Stimulated activated CD4-positive, alpha-beta T cell treated with anti-CD3 and anti-CD28 coated beads, Interleukin-4, amount 100 ng/mL, for 24 hours (primary cell): Measurements from ENCODE around the gene DAB2IP.

Source experiments
- DNase-seq: peaks from one replicate; pipeline ENCODE4 v3.0.0-alpha.2; 2020

The DAB2IP gene

DNA sequence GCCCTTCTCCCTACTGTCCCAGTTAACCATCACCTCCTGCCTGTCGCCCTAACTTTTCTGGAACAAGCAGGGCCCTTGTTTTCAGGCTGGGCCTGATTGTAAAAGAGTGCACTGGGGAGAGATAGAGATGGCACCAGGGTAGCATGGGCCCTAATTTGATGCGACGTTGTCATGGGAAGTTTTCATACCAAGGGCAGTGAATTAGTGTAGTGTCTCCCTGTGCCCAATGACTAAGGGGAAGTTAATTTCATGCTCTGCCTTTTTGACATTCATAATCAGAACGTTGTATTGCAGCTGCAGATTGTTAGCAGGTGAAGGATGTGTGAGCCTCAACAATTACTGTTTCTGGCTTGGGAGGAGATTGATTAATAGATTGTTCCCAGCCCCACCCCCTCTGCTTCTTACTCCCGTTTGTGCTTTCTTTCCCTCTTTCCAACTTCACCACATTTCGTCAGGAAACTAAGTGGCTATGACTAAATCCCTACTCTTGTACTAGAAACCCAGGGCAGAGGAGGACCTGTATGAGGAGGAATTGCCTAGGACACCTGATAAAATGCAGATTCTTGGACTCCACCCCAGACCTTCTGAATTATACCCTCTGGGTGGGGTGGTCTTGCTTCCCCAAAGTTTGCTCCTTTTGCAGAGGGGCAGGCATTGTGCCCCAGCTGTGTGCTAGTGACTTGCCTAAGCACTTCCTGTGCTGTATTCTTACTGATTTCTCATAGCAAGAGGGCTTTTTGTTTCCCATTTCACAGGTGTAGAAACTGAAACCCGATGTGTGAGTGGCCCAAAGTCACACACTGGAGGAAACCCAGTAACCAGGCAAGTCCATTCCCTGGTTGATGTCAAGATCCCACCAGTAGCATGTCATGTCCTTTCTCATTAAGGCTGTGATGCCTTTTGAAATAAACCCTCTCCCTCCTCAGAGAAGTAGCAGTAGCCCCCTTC, 56.3 kb downstream of the DAB2IP start:
- DNase-seq, result no peak

DNA sequence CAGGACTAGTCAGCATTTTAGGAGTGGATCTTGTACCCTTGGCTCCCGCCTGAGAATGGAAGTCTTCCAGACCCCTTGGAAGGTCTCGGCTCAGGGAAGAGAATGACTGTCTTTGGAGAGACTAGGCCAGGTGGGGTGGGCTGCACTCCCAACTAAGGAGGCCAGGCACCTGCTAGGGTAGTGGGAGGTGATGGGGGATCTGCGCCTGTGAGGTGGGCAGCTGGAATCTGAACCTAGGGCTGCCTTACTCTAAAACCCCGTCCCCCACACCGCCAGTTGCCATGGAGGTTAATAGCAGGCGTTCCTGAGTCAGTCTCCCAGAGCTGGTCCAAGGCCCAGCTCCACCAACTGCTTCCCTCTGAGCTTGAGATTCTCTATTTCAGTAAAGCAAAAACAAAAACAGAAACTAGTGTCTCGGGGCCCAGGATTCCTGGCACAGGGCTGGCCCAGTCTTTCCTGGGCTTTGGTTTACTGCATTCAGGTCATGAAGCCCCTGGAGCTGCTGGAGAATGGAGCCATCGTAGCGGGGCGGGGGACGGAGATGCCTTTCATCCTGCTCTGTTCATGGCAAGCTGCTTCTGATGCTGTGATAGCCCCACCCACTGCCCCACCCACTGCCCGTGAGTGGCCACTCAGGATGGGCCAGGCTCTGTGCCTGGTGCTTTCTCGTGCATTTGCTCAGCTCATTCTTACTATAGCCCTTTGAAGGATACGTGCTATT, 57.5 kb downstream of the DAB2IP start:
- no peak for DNase-seq

DNA sequence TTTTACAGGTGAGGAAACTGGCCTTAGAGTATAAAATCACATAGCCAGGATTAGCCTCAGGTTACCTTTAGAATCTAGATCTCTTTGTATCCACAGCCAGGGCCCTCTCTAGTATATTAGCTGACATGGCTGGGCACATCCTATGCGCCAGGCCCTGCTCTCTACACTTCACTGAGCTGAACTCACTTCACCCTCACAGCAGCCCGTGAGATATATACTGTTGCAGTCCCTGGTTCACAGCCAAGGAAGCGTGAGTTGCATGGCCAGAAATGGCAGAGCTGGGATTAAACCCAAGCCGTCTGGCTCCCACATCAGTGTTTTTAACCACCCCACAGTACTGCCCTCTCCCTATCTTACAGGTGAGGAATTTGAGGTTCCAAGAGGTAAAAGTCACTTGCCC, 58.4 kb downstream of the DAB2IP start:
- no peak for DNase-seq

DNA sequence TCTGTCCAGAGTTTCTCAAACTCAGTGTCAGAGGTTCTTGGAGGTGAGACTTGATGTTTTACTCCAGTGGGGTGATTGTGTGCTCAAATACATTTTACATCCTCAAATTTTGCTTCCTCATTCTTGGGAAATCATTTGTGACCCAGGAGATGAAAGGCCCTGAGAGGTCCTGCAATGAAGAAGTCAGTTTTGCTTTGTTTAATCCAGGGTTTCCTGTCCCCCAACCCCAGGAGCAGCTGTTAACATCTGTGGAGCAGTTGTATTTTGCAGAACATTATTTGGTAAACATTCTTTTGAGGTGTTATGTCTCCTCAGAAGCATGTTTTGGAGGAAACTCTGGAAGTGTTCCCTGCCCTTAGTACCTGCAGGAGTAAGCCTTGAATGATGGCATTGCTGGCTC, 59.8 kb downstream of the DAB2IP start:
- DNase-seq, result no peak

DNA sequence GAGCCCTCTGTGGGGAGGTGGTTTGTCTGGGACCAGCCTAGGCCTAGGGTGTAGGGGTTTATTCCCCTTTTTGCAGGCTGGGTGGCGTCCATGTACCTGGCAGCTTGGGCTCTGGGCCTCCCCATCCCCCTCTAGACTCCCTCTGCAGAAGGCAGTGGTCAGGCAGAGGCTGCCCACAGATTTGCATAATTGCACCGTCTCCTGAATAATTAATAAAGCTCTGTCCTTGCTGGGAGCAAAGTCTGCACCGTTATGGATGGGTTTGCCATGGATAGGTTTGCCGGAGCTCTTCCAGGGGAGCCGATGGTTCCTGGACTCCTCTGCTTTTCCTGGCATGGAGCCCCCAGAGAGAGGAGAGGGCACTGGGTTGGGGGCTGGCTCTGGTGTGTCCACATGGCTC, 60.4 kb downstream of the DAB2IP start:
- no peak for DNase-seq

DNA sequence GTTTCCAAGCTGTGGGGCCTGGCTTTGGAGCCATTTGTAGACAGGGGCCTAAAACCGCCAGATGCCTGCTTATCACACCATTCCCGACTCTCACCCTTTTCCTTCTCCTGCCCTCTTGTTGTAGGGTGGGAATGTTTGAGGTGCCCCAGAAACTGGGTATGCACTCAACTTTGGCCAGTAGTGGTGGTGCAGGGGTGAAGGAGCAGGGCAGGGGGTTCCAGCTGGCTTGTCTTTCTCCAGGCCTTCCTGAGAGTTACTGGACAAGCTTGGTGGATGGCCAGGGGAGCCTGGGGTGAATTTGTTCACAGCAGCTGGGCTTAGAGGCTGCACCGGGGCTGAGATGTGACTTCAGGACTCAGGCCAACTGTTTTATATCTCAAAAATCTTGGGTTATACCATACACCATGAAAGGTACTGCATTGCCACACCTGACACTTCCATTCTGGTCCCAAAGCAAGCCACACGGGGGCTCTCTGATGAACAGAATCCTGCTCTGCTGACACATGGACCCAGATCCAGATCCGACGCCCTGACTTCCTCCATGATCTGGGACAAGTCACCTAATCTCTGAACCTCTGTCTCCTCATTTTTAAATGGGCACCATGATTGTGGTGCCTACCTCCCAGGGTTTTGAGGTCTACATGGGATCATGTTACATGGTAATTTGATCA, 62.1 kb downstream of the DAB2IP start:
- no peak for DNase-seq

DNA sequence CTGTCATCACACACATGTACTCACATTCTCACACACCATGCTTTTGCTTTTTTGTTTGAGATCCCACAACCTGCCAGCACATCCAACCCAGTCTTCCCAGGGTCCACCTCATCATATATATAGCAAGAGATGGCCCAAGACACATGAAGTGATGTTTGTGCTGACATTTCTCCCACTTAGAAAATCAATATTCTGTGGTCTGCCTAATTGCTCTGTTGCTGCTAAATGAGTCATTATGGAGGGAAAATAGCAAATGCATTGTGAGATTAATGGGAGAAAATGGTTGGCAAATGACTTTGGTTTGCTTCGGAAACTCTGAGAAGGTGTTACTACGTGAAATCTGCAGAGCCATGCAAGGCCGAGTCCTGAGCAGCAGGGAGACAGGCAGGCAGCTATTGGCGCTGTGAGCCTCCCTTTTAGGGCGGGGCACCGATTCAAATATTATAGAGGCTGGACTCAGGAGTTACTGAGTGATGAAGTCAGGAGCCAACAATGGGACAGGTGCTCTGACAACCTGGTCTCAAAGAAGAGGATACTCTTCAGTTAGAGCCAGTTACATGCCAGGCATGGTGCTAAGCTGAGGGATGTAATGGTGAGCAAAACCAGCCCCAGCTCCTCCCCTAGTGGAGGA, 62.8 kb downstream of the DAB2IP start:
- DNase-seq, result no peak

DNA sequence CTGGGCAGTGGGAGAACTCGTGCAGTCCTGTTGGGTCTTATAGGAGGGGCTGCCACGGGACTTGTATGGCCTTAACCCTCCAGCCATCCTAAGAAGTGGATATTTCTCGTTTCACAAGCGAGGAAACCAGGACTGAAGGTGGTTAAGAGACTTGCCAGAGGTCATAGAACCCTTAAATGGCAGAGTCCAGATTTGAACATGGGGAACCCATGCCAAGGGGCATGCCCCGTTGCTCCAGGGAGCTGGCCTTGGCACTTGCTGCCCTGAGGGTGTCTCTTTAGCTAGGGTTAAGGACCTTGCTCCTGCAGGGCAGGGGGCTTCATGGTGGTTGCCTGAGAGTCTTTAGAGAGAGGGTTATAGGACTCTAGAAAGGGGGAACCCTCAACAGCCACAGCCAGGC, 63.4 kb downstream of the DAB2IP start:
- no peak for DNase-seq

DNA sequence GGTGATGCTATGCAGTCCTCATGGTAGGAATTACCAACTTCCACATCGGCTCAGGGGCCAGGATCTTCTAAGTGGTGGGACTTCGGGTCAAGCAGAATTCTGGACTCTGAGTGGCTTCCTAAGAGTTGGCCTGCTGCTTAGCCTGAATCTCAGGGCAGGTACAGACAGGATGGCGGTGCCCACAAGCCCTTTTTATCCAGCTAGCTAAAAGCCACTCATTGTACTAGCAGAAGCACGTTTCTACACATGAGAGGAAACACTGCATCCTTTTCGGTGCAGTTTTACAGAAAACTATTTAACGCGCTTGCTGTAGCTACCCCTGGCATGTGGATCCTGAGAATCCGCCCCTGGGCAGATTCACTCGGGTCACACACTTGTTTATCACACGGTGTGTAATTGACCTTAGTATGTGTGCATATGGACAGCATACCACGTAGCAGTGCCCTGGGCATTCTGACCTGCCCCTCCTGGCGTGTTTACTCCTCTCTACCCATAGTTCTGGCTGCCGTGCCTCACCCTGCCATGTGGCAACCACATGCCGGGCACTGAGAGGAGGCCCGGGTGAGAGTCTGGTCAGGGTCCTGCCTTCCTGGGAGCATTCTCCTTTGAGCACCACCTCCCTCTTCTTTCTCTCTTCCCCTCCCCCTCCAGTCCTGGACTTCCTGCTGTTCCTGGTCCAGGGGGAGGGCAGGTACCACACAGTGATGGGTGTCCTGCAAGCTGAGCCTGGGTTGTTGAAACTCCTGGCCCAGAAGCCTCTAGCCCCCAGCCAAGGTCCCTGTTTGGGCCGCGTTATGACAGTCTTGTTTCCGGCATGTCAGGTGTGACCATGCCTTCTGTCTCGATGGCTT, 65.9 kb downstream of the DAB2IP start:
- no peak for DNase-seq

DNA sequence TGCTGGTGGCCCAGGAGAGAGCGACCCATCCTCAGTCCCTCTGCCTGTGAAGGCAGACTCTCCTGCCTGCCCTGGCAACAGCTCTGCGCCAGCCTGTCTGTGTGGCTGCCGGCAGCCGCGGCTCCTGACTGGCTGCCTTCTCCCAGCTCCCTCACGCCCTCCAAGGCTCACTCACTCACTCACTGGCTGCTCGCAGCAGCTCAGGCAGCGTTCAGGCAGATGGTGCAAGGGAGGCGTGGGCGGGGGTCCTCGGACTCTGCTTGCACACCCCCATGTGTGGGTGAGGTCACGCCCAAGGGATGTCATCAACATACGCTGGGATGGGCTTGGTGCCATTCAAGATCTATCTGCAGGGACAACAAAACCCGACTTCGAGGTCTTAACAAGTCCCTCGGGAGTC, 66.7 kb downstream of the DAB2IP start:
- no peak for DNase-seq

DNA sequence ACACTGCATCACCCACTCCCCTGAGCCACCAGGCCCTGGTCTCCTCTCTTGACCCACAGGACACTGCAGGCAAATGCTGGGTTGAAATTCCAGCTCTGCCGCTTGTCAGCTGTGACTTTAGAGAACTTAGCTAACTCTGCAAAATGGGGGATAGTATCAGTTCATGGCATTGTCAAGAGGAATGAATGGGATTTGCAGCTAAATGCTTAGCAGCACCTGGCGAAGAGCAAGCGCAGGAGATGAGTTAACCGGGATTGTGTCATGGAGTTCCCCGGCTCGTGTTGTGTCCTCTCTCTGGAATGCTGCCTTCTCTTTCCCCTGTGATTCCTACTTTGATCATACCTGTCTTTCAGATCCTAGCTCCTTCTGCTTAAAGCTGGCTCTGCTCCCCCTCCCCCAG, 67.1 kb downstream of the DAB2IP start:
- no peak for DNase-seq

DNA sequence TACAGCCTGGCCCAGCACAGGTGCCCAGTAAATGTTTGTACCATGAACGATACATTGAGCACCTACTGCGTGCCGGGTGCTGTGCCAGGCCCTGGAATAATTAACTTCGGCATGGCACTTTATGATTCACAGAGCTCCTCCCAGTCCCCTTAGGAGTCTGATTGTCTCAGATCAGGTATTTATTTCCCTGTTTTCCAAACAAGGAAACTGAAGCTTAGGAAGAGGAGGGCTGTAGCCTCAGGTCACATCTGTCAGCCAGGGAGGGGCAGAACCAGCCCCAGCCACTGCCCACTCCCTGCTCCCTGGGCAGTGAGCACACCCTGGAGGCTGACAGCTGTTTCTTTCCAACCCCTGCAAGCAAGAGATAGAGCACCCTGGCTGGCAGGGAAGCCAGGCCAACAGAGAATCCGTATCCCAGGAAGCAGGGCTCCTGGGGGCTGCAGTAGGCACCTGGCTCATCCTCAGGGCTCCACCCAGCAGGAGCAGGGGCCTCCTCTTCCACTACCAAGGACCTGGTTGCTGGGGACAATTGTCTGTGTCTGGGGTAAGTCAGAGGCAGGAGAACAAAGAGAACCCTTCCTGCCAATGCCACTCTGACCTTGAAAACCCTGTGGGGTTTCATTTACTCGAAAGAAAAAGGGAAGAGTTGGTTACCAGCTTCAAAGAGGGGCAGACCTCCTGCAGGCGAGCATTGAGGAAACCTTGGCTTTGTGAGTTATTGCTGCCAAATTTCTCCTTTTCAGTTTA, 69.0 kb downstream of the DAB2IP start:
- DNase-seq, result no peak

DNA sequence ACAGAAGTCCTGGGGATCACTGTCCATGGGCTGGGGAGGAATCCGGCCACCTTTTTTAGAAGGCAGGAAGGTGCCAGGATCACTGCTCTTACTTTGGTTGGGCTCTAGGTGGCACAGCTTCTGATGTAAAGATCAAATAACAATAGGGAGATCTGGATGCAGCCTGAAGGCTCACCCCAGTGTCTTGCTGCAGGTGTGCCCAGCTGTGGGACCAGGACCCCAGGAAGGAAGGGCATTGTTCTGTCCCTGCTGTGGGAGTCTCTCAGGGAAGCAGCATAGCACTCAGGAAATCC, 69.6 kb downstream of the DAB2IP start:
- DNase-seq, result no peak

DNA sequence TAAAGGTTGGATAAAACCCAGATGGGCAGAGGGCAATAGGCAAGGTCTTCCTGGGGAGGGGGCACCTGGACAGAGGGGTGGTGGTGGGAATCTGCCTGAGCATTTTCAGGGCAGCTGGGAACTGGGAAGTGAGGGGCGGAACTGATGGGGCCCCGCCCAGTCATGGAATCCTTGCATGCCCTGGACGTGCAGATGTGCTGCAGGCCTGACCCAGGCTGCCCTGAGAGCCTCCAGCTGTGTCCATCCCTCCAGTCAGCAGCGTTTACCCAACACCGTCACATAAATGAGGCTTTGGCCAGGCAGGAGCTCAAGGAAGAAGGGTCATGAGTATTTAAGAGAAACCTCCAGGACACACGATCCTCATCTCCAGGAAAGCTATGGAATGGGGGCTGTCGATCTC, 70.3 kb downstream of the DAB2IP start:
- no peak for DNase-seq

DNA sequence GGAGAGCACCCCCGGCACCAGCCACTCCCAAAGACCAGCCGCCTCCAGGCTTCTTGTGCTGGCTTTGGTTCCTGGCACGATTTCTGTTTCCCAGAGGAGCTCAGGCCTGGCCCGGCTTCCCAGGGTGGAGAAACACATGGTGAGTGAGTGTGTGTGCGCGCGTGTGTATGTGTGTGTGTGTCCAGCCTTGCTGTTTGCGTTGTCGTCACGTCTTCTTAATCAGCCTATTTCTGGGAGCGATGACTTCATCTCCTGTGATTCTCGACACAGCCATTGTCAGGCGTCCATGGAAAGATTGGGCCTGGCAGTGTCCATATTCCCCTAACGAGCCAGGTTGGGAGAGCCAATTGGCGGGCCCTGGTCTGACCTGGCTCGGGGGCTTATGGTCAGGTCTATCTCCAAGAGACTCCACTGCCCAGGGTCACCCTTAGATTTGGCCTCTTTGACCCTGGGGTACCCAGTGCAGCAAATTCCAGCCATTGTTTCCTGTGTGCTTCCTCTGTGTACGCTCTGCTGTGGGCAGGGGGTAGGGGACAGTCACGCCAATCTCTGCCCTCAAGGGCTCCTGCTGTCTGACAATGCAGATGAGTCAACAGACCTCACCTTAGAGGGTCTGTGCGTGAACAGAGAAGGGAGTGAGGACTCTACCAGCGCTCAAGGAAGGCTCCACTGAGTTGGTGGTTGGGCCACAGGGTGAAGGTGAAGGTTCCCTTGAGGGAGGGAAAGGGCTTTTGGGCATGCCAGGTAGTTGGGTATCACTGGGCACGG, 73.8 kb downstream of the DAB2IP start:
- DNase-seq, result no peak

DNA sequence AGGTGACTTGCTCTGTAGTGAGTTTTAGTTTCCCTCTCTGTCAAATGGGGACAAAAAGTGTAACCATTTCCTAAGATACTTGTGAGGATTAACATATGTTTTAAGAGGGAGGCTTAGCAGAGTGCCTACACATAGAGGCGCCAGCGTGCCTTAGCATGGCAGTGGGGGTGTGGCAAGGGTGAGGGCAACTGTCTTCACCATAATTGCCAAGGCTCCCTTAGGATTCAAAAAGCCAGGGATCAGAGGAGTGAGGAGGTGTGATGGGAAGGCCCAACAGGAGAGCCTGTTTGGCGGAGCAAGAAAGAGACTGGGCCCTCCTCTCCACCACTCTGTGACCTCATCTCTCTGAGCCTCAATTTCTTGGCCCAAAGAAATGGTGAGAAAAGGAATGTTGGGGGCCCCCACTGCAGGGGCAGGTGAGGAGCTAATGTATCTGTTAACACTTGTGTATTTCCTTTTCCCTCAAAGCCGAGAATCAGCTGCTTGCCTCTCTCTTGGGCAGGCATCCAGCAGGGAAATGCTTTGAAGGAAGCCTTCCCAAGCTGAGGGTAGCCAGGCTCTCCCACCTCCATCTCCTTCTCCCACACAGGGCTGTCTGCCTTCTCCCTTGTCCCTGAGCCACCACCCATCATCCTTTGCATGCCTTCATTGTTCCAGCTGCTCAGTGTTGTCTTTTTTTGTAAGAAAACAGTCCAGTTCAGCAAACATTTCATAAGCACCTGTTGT, 76.0 kb downstream of the DAB2IP start:
- no peak for DNase-seq

DNA sequence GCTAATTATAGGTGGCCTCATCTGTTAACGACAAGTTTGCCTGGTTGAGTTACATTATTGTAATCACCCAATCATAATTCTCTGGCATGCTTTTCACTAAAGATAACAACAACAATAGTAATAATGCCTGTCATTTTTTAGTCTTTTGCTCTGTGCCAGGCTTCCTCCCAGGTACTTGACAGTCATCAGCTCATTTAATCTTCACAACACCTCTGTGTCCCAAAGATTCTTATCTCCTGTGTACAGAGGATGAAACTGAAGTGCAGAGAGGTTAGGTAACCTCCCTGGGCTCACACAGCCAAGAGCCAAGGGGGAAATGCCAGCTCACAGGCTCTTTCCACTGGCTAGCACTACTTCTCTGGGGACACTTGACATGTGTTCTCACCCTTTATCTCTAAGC, 77.5 kb downstream of the DAB2IP start:
- DNase-seq, result no peak

DNA sequence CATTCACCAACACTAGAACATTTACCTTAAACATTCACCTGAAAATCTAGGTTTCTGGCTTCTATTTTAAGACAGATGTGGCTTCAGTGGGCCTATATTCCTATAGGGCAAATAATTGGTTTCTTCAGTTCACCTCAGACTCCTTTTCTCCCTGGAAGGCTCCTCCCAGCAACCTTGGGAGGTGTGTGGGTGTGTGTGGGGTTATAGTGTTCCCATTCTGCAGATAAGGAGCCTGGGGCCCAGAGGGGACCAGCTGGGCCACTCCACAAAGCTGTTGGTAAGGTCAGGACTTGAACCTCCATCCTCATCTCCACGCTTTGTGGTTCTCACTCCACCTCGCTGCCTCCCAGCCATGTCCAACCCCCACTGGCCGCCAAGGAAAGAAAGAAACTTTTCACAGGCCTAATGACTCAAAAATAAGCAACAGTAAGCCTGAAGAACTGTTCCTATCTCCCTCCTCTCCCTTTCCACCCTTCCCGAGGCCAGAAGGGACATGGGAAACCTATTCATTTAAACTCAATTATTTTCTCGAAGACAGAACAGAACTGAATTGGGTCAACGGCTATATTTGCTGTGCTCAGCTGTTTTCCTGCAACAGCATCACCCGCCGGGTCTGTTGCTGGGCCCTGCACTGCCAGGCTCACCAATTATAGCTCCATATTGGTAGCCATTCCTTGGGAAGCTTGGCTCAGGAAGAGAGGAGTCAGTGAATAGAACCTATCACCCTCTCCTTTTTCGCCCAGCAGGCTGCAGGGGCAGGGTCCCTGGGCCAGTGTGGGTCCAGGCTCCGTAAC, 78.5 kb downstream of the DAB2IP start:
- no peak for DNase-seq

DNA sequence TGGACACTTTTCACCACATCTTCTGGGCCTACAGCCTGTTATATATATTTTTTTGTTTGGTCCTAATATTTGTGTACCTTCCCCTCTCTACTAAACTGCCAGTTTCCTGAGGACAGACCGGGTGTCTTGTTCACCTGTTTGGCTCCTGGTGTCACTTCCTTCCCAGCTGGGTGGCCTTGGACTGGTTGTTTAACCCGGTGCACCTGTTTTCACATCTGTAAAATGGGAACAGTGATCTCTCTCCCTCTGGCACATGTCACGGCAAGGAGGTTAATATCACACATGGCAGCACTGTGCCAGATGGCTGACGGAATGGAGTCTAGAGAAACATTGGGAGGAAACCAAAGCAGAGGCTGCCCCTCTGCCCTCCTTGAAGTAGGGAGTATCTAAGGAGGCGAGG, 79.7 kb downstream of the DAB2IP start:
- DNase-seq, result no peak
